MCF 10A (cell line): Measurements from ENCODE around the gene ZFTA. TPM values are rescaled to one million over a fixed set of nuclear protein-coding genes. Genes with fewer than 3 reads are reported as not detected.

Experiments
- BruUV-seq: library from RNA; stranded (reverse); fragments of 400-500 nt; replicated peaks from 2 replicates; lab custom pipeline; 2021; lab: Mats Ljungman, UMichigan
- CTCF ChIA-PET: fragments of 300-600 bp; sonication (Branson Sonifier 250); formaldehyde crosslinking; extraction: SDS; loops from one replicate; lab custom pipeline; 2021; ENCODE audit warnings: antibody characterized with exemption, inconsistent platforms; lab: Yijun Ruan, JAX
- POLR2A ChIA-PET: fragments of 300-600, 350-650 bp; sonication (Branson Sonifier 250); formaldehyde crosslinking; extraction: SDS; loops from one replicate; lab custom pipeline; 2020; ENCODE audit warnings: antibody characterized with exemption, inconsistent platforms; lab: Yijun Ruan, JAX
- DNase-seq: peaks from one replicate; pipeline ENCODE4 v3.0.0-alpha.2; 2018; ENCODE audit not compliant: unreplicated experiment
- H3K27ac Mint-ChIP-seq: one replicate; pipeline ENCODE4 v1.8.0; 2022; ENCODE audit warnings: mild to moderate bottlenecking, low read depth, mixed read lengths; ENCODE audit not compliant: unreplicated experiment
- H3K27me3 Mint-ChIP-seq: one replicate; pipeline ENCODE4 v1.8.0; 2022; ENCODE audit warnings: mixed read lengths; ENCODE audit not compliant: insufficient read depth, unreplicated experiment
- H3K36me3 Mint-ChIP-seq: one replicate; pipeline ENCODE4 v1.8.0; 2022; ENCODE audit warnings: mild to moderate bottlenecking, moderate library complexity, mixed read lengths; ENCODE audit not compliant: insufficient read depth, unreplicated experiment
- H3K4me1 Mint-ChIP-seq: one replicate; pipeline ENCODE4 v1.8.0; 2022; ENCODE audit warnings: mixed read lengths; ENCODE audit not compliant: insufficient read depth, unreplicated experiment
- H3K4me3 Mint-ChIP-seq: one replicate; pipeline ENCODE4 v1.8.0; 2022; ENCODE audit warnings: mild to moderate bottlenecking, moderate library complexity, mixed read lengths; ENCODE audit not compliant: unreplicated experiment
- H3K9me3 Mint-ChIP-seq: one replicate; pipeline ENCODE4 v1.8.0; 2022; ENCODE audit warnings: mixed read lengths; ENCODE audit not compliant: unreplicated experiment
- intact Hi-C: fragments of 100-400 bp; cut with micrococcal nuclease; formaldehyde crosslinking; loops from 2 replicates; pipeline ENCODE4 v1.14.1; 2022
- total RNA-seq: library from RNA; stranded (reverse); gene quantifications from 2 replicates; pipeline ENCODE4 v1.2.3, GENCODE V29; 2022
- TF ChIP-seq, protein P1 (sequence below): fragments of 200-600 bp; IDR thresholded peaks from one replicate; pipeline ENCODE4 v1.8.0; 2022; ENCODE audit warnings: antibody characterized with exemption, mild to moderate bottlenecking; ENCODE audit not compliant: unreplicated experiment

Gene ZFTA
- total RNA-seq, 1 experiment from 2014 or later: 2.6 TPM

DNA sequence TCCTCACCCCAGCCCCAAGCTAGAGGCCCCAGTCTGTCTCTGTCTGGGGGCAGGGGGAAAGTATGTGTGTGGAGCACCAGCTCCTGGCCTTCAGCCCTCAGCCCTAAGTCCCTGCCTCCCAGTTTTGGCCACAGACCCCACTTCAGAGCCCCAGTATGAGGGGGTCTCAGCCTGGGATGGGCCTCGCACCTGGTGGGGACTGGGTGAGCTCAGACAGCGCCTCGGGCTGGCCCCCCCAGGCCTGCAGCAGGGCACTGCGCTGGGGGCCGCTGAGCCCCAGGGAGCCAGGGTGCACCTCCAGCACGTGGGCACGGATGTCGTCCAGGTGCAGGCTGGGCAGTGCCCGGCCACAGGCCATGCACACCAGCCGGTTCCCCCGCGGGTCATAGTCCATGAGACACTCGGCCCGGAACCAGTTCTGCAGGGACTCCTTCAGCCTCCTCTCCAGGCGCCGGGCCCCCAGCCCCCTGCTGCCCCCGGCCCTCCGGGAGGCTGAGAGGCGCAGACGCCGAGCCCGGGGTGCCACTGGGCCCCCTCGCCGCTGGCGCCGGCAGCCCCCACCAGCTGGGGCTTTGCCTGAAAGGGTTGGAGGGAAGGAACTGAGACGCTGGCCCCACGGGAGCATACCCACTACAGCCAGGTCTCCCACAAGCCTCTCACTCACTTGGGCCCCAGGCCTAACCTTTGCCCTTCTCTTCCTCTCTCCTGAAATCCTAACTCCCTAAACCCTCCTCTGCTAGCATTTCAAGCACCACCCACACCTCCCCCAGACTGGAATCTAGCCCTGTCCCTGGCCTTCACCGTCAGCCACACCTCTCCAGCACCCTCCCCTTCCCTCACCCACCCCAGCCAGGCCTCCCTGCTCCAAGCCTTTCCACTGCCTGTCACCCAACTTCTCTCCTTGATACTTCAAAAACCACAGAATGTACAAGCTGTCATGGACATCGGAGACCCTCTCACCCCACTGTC, 3.6 kb downstream of the ZFTA start:
- Mint-ChIP-seq H3K36me3 (peaks cover 20% of the 10 kb centered on the region), H3K27ac (peak overlapping the region; percentile 54), H3K4me3 (no peak overlapping the region), H3K4me1 (peaks cover 12% of the 10 kb centered on the region), H3K9me3 (no peaks in the 10 kb centered on the region), H3K27me3 (no peaks in the 10 kb centered on the region)
- ChIA-PET POLR2A (no interaction called here), CTCF (interaction anchor here (3.7 kb wide), 1 partner anchor 26 kb away, joined by 15 read pairs; no protein-coding TSS in a partner anchor)
- DNase-seq: no peak
- intact Hi-C loops: no loop called here
- BruUV-seq: no TSS peak
- TF ChIP-seq, protein P1, sequence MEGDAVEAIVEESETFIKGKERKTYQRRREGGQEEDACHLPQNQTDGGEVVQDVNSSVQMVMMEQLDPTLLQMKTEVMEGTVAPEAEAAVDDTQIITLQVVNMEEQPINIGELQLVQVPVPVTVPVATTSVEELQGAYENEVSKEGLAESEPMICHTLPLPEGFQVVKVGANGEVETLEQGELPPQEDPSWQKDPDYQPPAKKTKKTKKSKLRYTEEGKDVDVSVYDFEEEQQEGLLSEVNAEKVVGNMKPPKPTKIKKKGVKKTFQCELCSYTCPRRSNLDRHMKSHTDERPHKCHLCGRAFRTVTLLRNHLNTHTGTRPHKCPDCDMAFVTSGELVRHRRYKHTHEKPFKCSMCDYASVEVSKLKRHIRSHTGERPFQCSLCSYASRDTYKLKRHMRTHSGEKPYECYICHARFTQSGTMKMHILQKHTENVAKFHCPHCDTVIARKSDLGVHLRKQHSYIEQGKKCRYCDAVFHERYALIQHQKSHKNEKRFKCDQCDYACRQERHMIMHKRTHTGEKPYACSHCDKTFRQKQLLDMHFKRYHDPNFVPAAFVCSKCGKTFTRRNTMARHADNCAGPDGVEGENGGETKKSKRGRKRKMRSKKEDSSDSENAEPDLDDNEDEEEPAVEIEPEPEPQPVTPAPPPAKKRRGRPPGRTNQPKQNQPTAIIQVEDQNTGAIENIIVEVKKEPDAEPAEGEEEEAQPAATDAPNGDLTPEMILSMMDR: no peak

- no peak for DNase-seq
- Mint-ChIP-seq H3K4me3 (no peak overlapping the region), H3K9me3 (no peaks in the 10 kb centered on the region), H3K4me1 (peaks cover 12% of the 10 kb centered on the region), H3K27ac (no peak overlapping the region), H3K27me3 (no peaks in the 10 kb centered on the region), H3K36me3 (peaks cover 26% of the 10 kb centered on the region)
- CTCF ChIA-PET: no interaction called here
- TF ChIP-seq, protein P1: no peak
- POLR2A ChIA-PET: no interaction called here
- intact Hi-C loops: no loop called here
- BruUV-seq: no TSS peak
Measured at GRCh38 chr11:63764340-63764678, 4.3 kb downstream of the ZFTA start.

DNA sequence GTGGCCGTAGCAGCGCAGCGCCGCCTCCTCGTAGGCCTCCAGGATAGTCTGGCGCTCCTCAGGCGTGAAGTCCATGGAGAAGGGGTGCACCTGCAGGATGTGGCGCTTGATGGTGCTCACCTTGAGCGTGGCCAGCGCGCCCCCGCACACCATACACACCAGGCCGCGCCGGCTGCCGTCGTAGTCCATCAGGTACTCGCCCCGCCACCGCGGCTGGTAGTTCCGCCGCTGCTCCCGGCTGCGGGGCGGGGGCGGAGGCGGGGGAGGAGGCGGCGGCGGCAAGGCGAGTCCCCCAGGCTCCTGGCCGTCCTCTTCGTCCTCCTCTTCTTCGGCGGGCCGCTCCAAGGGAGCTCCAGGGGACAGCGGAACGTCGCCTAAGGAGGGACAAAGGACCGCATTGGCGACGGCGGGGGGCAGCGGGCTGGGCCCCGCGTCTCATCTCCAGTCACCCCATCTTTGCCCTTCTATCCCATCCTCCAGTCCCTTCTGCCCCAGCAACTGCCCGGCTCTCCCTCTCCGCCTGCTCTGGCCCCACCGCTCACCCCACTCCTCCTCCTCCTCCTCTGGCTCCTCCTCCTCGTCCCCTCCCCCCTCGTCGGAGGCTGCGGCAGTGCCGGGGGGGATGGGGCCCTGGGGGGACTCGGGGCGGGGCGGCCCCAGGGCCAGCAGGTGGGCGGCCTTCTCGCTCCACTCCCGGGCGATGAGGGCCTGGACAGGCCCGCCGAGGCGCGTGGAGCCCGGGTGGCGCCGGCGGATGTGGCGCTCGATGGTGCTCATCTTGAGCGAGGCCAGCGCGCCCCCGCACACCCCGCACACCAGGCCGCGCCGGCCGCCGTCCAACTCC, 4.9 kb downstream of the ZFTA start:
- intact Hi-C loops: no loop called here
- no peak for DNase-seq
- Mint-ChIP-seq H3K9me3 (no peaks in the 10 kb centered on the region), H3K27ac (no peak overlapping the region), H3K4me1 (peaks cover 12% of the 10 kb centered on the region), H3K36me3 (peaks cover 32% of the 10 kb centered on the region), H3K27me3 (no peaks in the 10 kb centered on the region), H3K4me3 (no peak overlapping the region)
- ChIA-PET POLR2A (no interaction called here), CTCF (no interaction called here)
- TF ChIP-seq, protein P1: no peak
- BruUV-seq: no TSS peak
